ENCODE data around the gene AFAP1. TPM values are rescaled to one million over a fixed set of nuclear protein-coding genes. Genes with fewer than 3 reads are reported as not detected.

AFAP1 gene
- total RNA-seq, 1 experiment from 2014 or later = 27.6 TPM

DNA sequence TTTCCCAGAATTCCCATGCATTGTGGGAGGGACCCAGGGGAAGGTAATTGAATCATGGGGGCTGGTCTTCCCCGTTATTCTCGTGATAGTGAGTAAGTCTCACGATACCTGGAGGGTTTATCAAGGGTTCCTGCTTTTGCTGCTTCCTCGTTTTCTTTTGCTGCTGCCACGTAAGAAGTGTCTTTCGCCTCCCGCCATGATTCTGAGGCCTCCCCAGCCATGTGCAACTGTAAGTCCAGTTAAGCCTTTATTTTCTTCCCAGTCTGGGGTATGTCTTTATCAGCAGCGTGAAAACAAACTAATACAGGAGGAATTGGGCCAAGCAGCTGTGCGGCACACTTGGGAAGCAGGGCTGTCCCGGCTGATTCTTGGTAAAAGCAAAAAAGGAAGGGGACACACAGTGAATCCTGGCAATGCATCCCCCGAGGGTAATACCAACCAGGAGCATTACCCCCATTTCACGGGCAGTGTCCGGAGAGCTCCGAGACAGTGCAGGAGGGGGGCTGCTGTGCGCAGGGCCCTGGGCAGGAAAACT is 185.7 kb downstream of the AFAP1 start:
- ChIA-PET CTCF (no interaction called here), POLR2A (no interaction called here)
- H3K4me1 Mint-ChIP-seq (ENCODE audit: low read depth, unreplicated experiment) = peaks cover 27% of the 10 kb centered on the region
- Histone ChIP-seq H3K4me3 (ENCODE audit: low read depth, low read length) (no peak overlapping the region), H3K27me3 (replicated peaks; ENCODE audit: control insufficient read depth, insufficient read depth, low read length) (no peaks in the 10 kb centered on the region), H3K4me1 (peaks cover 35% of the 10 kb centered on the region), H3K9me3 (no peaks in the 10 kb centered on the region), H3K36me3 (ENCODE audit: control insufficient read depth, insufficient read depth, low read length) (no peaks in the 10 kb centered on the region; the same call in 1 of the 2 replicates)
- no peaks in the 10 kb centered on the region for H3K9me3 Mint-ChIP-seq (ENCODE audit: unreplicated experiment)
- H3K36me3 Mint-ChIP-seq (ENCODE audit: insufficient read depth, unreplicated experiment) = peaks cover 50% of the 10 kb centered on the region
- H3K27me3 Mint-ChIP-seq (ENCODE audit: insufficient read depth, unreplicated experiment) = no peaks in the 10 kb centered on the region
- H3K27ac Mint-ChIP-seq (ENCODE audit: unreplicated experiment) = peak overlapping the region; percentile 62
- TF ChIP-seq, protein P1, sequence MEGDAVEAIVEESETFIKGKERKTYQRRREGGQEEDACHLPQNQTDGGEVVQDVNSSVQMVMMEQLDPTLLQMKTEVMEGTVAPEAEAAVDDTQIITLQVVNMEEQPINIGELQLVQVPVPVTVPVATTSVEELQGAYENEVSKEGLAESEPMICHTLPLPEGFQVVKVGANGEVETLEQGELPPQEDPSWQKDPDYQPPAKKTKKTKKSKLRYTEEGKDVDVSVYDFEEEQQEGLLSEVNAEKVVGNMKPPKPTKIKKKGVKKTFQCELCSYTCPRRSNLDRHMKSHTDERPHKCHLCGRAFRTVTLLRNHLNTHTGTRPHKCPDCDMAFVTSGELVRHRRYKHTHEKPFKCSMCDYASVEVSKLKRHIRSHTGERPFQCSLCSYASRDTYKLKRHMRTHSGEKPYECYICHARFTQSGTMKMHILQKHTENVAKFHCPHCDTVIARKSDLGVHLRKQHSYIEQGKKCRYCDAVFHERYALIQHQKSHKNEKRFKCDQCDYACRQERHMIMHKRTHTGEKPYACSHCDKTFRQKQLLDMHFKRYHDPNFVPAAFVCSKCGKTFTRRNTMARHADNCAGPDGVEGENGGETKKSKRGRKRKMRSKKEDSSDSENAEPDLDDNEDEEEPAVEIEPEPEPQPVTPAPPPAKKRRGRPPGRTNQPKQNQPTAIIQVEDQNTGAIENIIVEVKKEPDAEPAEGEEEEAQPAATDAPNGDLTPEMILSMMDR (IDR thresholded peaks at IDR 0.05; ENCODE audit: insufficient read depth in 1 of 2, low read depth in 1 of 2, low read length in 1 of 2, severe bottlenecking in 1 of 2, unreplicated experiment in 1 of 2) = no peak
- H3K4me3 Mint-ChIP-seq (ENCODE audit: unreplicated experiment) = no peak overlapping the region
- no peak for DNase-seq
- intact Hi-C loops (cut with micrococcal nuclease; ENCODE audit: unreplicated experiment) = no loop called here
- no TSS peak for BruUV-seq (replicated peaks)

DNA sequence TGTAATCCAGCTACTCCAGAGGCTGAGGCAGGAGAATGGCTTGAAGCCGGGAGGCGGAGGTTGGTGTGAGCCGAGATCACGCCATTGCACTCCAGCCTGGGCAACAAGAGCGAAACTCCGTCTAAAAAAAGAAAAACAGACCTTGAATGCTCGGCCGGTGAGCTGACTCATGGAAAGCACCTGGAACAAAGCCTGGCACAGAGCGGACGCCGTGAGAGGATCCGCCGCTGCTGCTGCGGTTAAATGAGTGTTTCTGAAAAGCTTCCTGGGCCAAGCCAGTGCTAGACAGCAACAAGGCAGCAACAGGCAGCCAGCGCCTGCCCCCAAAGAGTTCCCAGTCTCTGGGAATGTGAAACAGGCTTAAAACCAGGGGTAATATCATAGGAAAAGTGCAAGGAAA is 186.4 kb downstream of the AFAP1 start:
- TF ChIP-seq, protein P1 (IDR thresholded peaks at IDR 0.05; ENCODE audit: insufficient read depth in 1 of 2, low read depth in 1 of 2, low read length in 1 of 2, severe bottlenecking in 1 of 2, unreplicated experiment in 1 of 2) = no peak
- no TSS peak for BruUV-seq (replicated peaks)
- Mint-ChIP-seq H3K9me3 (ENCODE audit: unreplicated experiment) (no peaks in the 10 kb centered on the region), H3K4me3 (ENCODE audit: unreplicated experiment) (no peak overlapping the region), H3K27ac (ENCODE audit: unreplicated experiment) (peak overlapping the region; percentile 62), H3K27me3 (ENCODE audit: insufficient read depth, unreplicated experiment) (no peaks in the 10 kb centered on the region), H3K36me3 (ENCODE audit: insufficient read depth, unreplicated experiment) (peaks cover 52% of the 10 kb centered on the region), H3K4me1 (ENCODE audit: low read depth, unreplicated experiment) (peaks cover 34% of the 10 kb centered on the region)
- CTCF ChIA-PET = no interaction called here
- DNase-seq = no peak
- H3K9me3 ChIP-seq = no peaks in the 10 kb centered on the region
- H3K36me3 ChIP-seq (ENCODE audit: control insufficient read depth, insufficient read depth, low read length) = no peaks in the 10 kb centered on the region; the same call in 1 of the 2 replicates
- no peak overlapping the region for H3K4me3 ChIP-seq (ENCODE audit: low read depth, low read length)
- H3K4me1 ChIP-seq = peaks cover 43% of the 10 kb centered on the region
- POLR2A ChIA-PET = no interaction called here
- intact Hi-C loops (cut with micrococcal nuclease; ENCODE audit: unreplicated experiment) = no loop called here
- H3K27me3 ChIP-seq (replicated peaks; ENCODE audit: control insufficient read depth, insufficient read depth, low read length) = no peaks in the 10 kb centered on the region

DNA sequence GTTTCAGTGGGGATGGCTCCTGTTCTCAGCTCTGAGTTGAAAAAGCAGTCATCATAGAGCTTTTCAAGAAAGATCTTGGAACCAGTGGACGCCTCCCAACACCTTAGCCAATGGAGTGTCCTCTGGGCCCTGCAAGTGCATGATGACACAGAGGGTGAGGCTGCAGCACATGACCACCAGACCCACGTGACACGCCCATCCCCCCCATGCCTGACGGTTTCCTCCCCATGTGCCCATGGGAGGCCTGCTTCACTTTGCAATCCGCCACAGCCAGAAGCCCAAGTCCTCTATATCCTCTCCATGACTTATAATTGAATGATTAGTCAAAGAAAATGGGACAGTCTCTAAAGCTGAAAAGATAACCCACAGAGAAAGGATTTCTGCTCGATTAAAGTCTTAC is 187.0 kb downstream of the AFAP1 start:
- Mint-ChIP-seq H3K27ac (ENCODE audit: unreplicated experiment) (peak overlapping the region; percentile 62), H3K36me3 (ENCODE audit: insufficient read depth, unreplicated experiment) (peaks cover 52% of the 10 kb centered on the region), H3K4me3 (ENCODE audit: unreplicated experiment) (no peak overlapping the region), H3K4me1 (ENCODE audit: low read depth, unreplicated experiment) (peaks cover 40% of the 10 kb centered on the region), H3K9me3 (ENCODE audit: unreplicated experiment) (no peaks in the 10 kb centered on the region), H3K27me3 (ENCODE audit: insufficient read depth, unreplicated experiment) (no peaks in the 10 kb centered on the region)
- H3K4me3 ChIP-seq (ENCODE audit: low read depth, low read length) = no peak overlapping the region
- DNase-seq = no peak
- peaks cover 49% of the 10 kb centered on the region for H3K4me1 ChIP-seq
- TF ChIP-seq, protein P1 (IDR thresholded peaks at IDR 0.05; ENCODE audit: insufficient read depth in 1 of 2, low read depth in 1 of 2, low read length in 1 of 2, severe bottlenecking in 1 of 2, unreplicated experiment in 1 of 2) = no peak
- H3K36me3 ChIP-seq (ENCODE audit: control insufficient read depth, insufficient read depth, low read length) = no peaks in the 10 kb centered on the region
- H3K9me3 ChIP-seq = no peaks in the 10 kb centered on the region
- intact Hi-C loops (cut with micrococcal nuclease; ENCODE audit: unreplicated experiment) = no loop called here
- ChIA-PET POLR2A (no interaction called here), CTCF (no interaction called here)
- H3K27me3 ChIP-seq (replicated peaks; ENCODE audit: control insufficient read depth, insufficient read depth, low read length) = no peaks in the 10 kb centered on the region
- BruUV-seq (replicated peaks) = no TSS peak

Data from Caco-2 (cell line).